Hematopoietic multipotent progenitor cell treated with erythropoietin and hydrocortisone succinate and interleukin-3 and kit ligand, for 17 days (in vitro differentiated cells): ENCODE measurements around the gene TFEB.

ENCODE experiments used
- DNase-seq: peaks from one replicate; pipeline ENCODE4 v3.0.0-alpha.2; 2015; ENCODE audit warnings: low spot score

TFEB gene

DNA sequence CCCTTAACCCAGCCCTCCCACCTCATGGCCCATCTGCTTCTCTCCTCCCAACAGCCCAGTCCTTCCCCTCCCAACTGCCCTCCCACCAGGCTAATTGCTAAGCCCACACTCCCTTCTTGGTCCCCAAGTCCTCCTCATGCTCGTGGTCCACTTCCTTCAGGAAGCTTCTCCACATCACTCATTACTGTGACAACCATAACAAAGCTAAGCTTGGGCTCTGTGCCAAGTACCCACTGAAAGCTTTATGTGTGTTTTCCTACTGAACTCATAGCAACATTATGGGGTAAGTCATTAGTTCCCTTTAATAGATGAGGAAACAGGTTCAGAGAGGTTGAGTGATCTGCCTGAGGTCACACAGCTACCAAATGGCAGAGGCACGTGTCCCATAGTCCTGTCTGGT, 28.1 kb upstream of the TFEB start:
- DNase-seq: no peak

DNA sequence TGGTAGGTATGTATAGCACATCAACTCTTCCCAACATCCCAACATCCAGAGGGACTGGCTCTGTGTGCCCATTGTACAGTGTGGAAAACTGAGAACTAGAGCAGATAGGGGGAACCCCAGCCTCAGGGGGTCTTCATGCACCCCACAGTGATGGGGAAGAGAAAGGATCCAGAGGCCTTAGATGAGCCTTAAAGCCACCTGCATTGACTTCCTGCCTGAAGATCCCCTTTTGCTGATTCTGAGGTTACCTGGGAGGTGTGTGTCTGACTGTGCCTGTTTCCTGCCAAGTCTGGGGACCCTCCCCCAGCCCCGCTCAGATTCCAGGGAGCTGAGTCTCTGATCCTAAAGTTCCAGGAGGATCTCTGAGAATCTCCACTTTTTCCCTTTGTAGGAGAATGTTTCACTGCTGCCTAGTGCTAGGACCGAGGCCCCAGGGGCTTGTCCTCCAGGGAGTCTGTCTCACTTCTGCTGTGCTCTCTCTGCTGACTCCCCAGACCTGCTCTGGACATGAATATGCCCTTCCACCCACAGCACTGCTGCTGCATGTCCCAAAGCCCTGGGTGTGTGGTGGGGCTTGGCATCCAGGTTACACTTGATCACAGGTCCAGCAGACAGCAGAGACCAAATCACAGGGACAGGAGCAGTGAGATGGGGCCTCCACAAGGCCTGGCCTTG, 24.6 kb upstream of the TFEB start:
- no peak for DNase-seq

DNA sequence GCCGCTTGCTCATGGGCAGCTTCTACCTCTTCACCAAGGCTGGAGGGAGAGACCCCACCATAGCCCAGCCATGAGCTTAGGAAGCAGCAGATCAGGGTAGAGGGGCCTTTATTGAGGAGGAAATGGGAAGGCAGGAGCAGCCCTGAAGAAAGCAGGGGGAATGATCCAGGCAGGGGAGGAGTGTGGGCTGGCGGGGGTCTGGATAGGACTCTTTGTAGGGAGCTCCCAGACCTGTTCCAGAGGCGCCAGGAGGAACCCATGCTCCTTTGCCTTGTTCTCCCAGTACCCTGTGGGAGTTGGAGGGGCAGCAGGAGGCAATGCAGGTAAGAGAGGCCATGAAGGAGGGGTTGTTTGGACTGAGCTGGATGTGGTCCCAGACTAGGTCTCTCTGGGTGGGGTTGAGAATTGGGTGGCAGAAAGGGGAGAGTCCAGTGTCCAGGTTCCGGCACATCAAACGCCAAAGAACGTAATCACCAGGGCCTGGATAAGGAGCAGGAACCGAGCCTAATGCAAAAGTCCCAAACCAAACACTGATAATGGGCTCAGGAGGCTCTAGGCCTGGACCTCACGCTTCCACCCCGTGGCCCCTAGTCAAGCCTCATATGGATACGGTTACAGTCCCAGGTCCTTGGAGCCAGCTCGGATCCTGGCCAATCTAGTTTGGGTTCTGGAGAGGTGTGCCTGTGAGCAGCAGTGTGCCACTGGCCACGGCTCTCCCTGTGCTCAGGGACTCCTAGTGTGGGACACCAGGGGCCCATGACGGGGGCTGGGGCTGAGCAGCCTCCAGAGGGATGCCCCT, 23.9 kb upstream of the TFEB start:
- DNase-seq: no peak

DNA sequence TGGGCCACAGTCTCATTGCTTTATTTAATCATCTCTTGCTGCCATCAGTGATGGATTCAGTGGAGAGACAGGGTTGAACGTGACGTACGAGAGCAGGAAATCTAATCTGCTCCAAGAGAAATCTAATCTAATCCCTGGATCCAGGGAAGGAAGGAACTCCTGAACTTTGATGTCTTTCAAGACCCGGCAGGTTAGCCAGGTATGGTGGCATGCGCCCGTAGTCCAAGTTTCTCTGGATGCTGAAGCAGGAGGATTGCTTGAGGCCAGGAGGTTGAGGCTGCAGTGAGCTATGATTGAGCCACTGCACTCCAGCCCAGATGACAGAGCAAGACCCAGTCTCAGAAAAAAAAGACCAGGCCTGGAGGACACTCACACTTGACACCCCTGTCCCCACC, 23.2 kb upstream of the TFEB start:
- DNase-seq: no peak

DNA sequence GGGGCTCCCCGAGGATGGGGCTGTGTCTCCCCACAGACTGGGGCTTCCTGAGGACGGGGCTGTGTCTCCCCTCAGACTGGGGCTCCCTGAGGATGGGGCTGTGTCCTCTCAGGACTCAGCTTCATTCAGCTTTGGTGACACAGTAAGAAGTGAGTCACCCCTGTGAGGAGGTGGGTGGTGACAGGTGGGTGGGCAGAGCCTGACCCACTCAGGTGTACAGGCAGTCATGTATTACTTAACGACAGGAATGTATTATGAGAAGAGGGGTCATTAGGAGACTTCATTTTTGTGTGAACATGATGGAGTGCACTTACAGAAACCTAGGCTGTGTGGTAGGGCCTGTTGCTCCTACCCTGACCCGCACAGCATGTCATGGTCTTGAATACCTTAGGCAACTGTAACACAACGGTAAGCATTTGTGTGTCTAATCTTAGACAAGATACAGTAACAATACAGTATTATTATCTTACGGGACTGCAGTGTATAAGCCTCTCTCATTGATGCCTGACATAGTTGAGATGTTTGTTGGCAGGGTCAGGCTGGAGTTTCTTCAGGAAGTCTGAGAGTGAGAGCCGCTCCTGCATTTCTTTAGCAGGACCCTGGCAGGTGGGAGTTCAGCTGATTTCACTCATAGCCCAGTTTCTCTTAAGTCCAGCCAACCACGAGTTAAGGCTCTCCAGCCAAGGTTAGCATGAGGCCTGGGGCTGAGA, 22.7 kb upstream of the TFEB start:
- DNase-seq: no peak

DNA sequence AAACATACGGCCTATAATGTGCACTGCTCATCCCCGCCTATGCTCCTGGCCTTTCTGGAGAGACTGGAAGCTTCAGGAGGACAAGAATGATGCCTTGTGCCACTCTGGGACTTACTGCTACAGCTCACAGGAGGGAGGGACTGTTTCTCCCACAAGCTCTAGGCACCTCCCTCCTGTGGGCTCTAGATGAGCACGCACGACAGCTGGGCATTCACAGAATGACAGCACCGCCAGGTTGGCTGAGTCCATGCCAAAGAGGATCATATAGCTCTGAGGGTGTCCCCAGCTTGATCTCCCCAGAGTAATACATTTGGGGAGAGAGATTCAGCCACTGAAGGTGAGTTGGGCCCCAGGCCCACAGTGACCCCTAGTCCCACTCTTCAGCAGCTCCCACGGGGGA, 21.9 kb upstream of the TFEB start:
- no peak for DNase-seq

DNA sequence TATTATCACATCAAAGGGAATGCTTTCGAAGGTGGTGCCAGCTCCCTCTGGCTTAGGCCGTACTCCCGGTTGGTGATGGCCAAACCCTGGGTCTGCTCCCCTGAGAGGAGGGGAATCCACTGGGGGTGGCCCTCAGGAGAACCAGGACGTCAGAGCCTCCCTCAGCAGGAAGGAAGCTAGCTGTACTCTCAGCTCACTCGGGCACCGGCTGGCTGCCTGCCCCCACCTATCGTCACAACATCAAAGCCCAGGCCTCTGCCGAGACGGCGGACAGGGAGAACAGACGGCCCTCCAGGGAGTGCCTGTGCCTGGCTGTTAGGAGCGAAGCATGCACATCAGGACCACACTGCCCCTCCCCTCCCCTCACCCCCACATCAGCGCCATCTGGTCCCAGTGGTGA, 20.9 kb upstream of the TFEB start:
- DNase-seq: no peak

DNA sequence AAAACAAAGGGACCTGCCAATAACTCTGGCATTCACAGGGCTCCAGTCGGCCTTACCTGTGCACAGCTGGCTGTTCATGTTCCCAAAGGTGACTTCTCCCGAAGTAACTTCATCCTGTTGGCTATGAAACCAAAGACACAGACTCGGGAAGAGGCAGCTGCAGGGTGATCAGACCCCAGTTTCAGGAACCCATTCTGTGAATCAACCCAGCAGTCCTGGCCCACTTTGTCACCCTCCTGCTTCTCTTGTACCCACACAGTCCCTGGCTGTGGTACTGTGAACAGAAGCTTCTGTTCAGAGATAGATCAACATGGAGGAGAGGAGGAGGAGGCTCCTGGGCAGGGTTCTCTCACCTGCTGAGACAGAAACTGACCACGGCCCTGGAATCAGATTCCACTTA, 20.5 kb upstream of the TFEB start:
- DNase-seq: no peak

DNA sequence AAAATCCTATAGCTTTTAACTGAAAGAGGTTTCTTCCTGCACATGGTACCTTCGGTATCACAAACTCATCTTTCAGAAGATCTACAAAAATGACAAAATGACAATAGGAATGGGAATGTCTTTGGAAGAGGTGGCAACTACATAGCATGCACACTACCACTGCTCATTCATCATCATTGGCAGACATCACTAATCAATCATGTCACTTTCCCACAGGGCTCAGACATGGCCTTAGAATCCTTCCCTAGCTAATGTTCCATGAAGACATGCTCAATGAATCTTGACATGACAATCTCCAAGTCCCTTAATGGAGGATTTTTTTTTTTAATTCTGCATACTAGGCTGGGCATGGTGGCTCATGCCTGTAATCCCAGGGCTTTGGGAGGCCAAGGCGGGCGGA, 15.0 kb upstream of the TFEB start:
- DNase-seq: no peak

DNA sequence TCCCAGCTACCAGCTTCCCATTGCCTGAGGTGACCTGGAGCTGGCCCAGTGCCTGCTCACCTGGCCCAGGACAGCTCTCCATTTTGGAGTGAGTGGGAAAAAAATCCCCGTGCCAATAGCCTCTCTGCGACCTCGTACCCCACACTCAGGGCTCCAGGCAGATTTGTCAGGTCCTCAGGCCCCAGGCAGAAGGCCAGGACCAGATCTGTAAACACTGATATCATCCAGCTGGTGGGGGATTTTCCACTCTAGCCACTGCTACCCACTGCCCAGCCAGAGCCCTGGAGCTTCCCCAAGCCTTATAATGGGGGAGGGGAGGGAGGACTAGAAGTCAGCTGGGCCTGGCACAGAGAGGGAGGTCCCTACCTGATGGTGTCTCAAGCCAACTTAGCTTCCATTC, 13.1 kb upstream of the TFEB start:
- DNase-seq: no peak

DNA sequence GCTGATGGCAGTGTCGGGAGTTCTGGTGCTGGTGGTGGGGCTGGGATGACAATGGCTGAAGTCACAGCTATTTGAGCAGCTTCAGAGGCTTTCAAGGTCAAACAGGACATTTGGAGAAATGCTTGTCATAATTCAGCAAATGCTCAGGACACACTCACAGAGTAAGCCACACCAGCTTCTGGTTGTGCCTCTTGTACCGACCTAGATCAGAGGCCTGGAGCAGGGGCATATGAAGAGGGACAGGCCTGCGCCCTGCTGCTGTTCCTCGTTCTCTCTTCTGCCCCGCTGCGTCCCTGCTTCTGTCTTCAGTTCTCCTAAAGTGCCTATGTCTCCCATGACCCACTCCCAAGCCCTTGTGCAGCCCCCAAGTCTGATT, 12.7 kb upstream of the TFEB start:
- no peak for DNase-seq

DNA sequence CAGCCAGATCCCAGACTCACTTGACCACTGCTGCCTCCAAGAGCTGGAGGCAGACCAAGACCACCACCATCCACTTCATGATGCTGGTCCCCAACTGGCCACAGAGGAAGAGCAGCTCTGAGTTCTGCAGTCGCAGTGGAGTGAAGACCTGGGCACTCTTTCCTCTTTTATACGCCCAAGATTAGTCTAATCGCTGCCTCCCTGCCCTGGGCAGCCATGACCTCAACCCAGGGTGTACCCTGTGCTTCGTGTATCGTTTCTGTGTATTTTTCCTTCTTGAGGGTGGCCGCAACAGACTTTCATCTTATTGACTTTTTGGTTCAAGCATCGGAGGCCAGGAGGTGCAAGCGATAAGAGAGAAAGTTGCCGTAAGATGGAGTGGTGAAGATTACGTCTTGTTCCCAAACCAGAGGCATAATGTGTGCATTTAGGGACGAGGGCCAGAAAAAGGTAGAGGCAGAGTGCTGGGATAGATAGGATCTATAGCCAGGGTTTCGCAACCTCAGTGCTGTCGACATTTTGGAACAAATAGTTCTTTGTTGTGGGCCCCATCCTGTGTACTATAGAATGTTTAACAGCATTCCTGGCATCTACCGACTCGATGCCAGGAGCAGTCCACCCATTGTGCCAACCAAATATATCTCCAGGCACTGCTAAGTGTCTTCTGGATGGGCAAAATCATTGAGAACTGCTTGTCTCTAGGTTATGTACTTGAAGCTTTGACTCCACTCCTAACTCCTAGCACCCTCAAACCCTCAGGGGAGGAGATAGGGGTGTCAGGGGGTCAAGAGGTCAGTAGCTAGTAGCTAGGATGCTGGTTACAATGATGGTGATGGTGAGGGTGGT, 12.1 kb upstream of the TFEB start, which contains the start of gene PGC:
TSS of gene PGC (minus strand) at position 142 of the 846 bp plus-strand sequence. CDS start at position 79, 63 bp downstream.
- DNase-seq: no peak

DNA sequence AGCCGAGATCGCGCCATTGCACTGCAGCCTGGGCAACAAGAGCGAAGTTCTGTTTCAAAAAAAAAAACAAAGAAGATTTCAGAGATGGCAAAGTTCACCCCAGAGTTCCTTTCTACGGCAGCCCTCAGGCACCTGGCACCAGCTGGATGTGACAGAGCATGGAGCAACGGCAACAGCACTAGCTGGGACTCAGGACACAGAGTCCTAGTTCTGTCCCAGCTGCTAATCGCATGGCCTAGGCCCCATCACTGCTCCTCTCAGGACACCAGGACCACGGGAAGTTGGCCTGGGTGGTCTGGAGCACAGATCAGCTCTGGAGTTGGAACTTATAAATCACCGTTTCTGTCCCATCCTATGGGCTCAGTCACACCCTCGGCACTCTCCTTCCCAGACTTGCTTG, 10.7 kb upstream of the TFEB start:
- DNase-seq: no peak

DNA sequence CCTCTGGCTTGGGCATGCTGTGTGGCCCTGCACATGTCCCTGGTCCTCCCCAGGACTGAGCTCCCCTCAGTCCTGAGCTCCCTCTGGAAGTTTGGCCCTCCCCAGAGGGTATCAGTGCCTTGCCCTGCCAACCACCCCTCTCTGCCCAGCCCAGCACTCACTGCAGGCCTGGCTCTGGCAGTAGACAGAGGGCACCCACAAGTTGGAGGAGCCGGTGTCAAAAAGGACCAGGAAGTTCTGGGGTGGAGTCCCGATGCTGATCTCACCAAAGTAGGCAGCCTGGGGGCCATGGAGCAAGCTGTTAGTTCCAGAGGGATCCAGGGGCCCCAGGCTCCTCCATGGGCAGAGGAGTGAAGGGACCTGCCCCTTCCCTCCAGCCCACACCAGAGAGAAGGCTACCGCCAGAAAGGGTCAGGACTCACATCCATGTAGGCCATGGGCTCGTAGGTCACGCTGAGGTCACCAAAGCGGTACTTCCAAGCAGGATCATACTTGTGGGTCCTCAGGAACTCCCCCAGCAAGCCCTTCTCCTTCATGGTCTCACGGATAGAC, 8.9 kb upstream of the TFEB start:
- DNase-seq: no peak

DNA sequence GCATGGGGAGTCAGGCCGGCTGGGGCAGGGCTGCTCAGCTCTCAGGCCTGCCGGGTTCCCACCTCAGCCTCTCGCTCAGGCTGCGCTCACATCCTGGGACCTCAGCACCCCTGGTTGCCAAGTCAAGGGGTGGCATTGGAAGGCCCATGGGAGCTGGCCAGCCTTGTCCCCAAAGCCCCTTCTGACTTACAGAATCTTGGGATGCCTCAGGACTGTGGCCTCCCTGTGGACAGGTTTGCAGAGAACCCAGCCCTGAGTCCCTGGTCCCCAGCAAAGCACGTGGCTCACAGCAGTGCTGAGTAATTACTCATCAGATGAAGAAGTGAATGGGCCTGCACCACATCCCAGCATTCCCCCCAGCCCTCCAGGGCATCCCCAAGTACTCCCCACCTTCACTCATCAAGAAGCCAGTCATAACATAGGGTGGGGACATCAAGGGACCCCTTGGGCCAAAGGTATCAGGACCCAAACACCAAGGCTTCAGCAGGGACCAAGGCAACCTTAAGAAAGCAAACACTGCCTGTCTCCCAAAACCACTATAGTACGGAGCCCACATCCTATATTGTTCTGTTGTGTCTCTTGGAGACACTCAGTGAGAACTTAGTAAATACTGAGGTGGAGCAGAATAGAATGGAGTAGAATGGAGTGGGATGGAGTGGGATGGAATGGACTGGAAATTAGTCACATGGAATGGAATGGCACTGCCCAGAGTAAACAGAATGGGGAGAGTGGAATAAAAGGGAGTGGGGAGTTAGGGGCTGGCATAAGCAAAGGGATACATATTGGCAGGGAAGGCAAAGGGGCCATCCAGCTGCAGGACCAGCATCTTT, 8.2 kb upstream of the TFEB start:
- no peak for DNase-seq

DNA sequence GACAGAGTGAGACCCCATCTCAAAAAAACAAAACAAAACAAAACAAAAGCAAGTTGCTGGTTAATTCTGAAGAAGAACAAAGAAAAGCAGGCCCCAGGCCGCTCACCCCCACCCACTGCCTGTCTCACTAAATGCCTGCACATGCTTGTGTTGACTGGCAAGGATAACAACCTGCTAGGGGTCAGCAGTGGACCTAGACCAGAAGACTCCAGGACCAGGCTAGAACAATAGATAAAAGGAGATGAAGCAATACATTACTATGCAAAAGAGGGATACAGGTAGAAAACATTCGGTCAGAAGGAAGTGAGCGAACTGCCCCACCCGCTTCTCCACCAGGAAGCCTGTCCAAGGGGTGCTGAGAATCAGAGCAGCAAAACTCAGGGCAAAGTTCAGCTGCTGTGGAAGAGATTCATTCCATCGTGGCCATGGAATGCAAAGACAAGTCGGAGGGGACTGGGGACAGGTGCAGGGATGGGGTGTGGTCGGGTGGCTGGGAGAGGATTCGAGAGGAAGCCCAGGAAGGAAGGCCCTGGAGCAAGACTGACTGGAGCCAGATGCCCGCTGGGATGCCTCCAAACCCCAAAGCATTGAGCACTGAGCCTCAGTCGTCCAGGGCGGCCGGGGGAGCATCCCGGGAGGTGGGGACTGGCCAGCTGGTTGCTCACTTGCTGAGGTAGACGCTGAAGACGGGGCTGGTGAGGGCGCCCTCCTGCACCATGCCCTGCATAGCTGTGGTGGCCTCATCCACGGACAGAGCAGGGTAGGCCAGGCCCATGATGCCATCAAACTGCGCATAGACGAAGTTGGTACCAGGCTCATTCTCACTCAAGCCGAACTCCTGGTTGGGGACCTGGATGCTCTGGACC, 6.5 kb upstream of the TFEB start:
- DNase-seq: no peak

DNA sequence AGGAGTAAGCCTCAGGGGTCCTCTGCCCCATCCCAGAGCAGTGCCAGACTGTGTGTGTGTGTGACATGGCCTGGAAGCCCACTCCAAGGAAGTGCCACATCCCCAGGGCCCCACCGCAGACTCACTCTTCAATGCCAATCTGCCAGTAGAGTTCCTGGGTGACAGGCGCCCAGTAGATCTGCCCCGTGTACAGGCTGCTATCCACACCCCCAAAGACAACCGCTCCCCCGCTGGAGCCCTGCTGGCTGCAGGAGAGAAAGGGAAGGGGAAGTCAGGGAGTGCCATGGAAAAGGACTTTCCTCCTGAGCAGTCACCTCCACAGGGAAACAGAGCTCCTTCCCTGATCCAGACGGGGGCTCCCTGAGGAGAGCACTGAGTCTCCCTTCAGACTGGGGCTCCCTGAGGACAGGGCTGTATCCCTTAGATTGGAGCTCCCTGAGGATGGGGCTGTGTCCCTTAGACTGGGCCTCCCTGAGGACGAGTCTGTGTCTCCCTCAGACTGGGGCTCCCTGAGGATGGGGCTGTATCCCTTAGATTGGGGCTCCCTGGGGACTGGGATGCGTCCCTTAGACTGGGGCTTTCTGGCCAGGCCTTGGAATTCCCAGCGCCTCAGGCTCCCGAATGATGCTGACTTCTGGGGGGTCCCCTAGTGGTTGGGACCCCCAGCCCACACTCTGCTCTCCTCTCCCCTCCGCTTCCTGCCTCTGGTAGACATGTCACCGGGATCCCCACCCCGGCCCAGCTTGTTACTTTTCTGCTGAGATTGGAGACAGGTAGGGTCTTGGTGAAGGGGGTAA, 5.2 kb upstream of the TFEB start:
- no peak for DNase-seq

DNA sequence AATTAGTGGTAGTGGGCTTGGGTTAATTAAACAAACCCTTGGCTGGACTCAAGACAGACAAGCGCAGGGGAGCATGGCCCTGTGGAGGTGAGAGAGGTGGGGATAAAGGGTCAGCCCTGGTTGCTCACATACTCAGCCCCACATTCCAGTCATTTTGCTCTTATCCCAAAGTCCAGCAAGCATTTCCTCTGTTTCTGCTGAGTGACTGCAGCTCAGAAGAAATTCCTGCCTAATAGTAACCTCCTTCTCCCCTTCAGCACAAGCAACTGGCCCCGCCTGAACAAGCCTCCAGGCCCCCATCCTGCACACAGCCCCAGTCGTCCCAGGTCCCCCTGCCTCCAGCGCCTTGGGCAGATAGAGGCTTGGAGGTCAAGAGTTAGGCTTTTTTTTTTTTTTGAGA, 3.6 kb upstream of the TFEB start:
- DNase-seq: no peak

DNA sequence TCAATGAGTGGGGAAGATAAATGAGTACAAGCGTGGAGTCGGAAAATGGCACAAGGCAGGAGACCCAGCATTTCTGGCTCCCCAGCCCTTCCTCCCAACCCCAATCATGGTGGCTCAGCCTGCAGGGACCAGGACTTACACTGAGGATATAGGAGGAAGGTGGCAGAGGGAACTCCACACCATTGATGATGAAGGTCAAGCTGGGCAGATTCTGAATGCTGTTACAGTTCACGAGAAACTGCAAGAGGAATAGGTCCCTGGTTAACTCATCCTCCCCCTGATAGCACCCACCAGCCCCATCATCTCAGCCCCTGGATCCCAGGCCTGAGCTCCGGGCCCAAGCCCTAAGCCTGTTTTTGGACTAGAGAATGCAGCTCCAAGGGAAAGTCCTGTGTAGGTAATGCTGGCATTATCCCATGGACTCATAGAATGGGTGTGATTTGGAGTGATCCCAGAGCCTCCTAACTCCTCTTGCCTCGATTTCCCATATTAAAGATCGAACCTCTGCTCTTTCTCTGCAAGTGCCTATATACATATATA, 2.3 kb upstream of the TFEB start:
- DNase-seq: no peak
